GM12878 (cell line): ENCODE measurements around the gene COL13A1.

Experiments
- NRF1 ChIP-seq: conservative IDR thresholded peaks from 2 replicates; pipeline ENCODE4 v1.6.1; 2011; ENCODE audit warnings: mild to moderate bottlenecking, low read depth, low read length, improper control_type of control experiment
- TAF1 ChIP-seq: IDR thresholded peaks from 2 replicates; pipeline ENCODE4 v1.6.1; 2011; ENCODE audit warnings: mild to moderate bottlenecking, low read depth, low read length, borderline replicate concordance
- ZSCAN29 ChIP-seq: fragments of 450-650 bp; IDR thresholded peaks from 2 replicates; pipeline ENCODE4 v1.6.1; 2017; ENCODE audit warnings: mild to moderate bottlenecking, moderate library complexity
- TF ChIP-seq, protein P1 (sequence below), 3 experiments: IDR thresholded peaks in 2 of 3; conservative IDR thresholded peaks in 1 of 3; 2 replicates each; pipeline ENCODE4 v1.5.1; 2011; ENCODE audit warnings: low read depth in 3 of 3, low read length in 3 of 3, mild to moderate bottlenecking in 3 of 3, control low read depth in 2 of 3, moderate library complexity in 2 of 3, inconsistent platforms in 1 of 3, mixed read lengths in 1 of 3; ENCODE audit not compliant: control insufficient read depth in 2 of 3, insufficient read depth in 1 of 3; ENCODE audit errors: extremely low read depth in 1 of 3

DNA sequence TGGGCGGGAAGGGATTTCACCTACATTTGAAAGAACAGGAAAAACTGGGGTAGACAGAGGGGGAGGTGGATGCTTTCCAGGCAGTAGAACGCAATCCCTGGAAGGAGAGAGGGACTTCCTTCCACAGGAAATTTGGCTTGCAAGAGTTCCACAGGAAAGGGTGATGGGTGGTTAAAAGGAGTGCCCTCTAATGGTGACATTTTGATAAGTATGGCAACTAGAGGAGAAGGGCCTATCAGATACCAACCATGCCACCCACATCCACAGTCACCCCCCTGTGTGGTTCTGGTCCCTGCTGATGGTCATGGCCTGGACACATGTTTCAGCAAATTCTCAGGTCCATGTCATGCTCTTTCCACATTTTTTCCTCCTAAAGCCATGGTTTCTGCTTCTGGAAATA is 27.1 kb upstream of the COL13A1 start:
- TF ChIP-seq TAF1 (no peak), NRF1 (no peak), ZSCAN29 (no peak)
- TF ChIP-seq, protein P1, sequence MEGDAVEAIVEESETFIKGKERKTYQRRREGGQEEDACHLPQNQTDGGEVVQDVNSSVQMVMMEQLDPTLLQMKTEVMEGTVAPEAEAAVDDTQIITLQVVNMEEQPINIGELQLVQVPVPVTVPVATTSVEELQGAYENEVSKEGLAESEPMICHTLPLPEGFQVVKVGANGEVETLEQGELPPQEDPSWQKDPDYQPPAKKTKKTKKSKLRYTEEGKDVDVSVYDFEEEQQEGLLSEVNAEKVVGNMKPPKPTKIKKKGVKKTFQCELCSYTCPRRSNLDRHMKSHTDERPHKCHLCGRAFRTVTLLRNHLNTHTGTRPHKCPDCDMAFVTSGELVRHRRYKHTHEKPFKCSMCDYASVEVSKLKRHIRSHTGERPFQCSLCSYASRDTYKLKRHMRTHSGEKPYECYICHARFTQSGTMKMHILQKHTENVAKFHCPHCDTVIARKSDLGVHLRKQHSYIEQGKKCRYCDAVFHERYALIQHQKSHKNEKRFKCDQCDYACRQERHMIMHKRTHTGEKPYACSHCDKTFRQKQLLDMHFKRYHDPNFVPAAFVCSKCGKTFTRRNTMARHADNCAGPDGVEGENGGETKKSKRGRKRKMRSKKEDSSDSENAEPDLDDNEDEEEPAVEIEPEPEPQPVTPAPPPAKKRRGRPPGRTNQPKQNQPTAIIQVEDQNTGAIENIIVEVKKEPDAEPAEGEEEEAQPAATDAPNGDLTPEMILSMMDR (IDR thresholded peaks at IDR 0.05 in 2 of 3, conservative IDR thresholded peaks at IDR 0.05 in 1 of 3; ENCODE audit: control insufficient read depth in 2 of 3, extremely low read depth in 1 of 3, insufficient read depth in 1 of 3, low read depth in 3 of 3, low read length in 3 of 3): no peak
